ENCODE measurements around the gene MYL12B.

DNA sequence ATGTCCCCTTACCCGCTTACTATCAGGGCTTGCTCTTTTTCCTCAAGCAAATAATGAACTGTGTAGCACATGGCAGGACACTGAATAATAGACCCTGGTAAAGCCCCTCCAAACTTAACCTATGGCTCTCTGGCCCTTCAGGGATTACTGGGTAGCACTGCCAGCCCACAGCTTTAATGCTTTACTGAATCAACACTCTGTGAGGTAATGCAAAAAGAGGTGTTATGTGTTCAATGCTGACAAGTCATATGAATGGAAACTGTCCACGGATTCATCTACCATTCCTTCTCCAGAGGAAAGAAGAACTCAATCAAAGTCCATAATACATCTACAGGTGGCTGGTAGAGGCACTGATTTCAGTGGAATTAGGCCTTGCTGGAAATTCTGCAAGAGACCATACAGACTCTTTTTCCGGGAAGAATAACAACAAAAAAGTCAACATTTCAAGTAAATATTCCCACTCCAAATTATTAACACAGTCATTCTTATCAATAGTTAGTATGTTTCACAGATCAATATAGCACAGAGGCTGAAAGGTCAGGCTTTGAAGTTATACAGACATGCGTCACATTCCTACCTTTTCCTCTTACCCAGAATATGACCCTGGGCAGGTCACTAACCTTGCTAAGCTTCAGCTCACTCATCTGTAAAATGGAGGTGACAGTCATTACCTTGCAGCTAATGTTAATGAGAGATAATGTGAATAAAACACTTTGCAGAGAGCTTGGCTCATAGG is 28.3 kb upstream of the MYL12B start:
- TF ChIP-seq, protein P1, sequence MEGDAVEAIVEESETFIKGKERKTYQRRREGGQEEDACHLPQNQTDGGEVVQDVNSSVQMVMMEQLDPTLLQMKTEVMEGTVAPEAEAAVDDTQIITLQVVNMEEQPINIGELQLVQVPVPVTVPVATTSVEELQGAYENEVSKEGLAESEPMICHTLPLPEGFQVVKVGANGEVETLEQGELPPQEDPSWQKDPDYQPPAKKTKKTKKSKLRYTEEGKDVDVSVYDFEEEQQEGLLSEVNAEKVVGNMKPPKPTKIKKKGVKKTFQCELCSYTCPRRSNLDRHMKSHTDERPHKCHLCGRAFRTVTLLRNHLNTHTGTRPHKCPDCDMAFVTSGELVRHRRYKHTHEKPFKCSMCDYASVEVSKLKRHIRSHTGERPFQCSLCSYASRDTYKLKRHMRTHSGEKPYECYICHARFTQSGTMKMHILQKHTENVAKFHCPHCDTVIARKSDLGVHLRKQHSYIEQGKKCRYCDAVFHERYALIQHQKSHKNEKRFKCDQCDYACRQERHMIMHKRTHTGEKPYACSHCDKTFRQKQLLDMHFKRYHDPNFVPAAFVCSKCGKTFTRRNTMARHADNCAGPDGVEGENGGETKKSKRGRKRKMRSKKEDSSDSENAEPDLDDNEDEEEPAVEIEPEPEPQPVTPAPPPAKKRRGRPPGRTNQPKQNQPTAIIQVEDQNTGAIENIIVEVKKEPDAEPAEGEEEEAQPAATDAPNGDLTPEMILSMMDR (IDR thresholded peaks at IDR 0.05): no peak
- TF ChIP-seq POLR2A (IDR thresholded peaks at IDR 0.05) (no peak), POLR2AphosphoS5 (IDR thresholded peaks at IDR 0.05) (no peak)
